Neural crest cell (in vitro differentiated cells): Measurements from ENCODE around the gene SEMA6A. TPM values are rescaled to one million over a fixed set of nuclear protein-coding genes. Genes with fewer than 3 reads are reported as not detected.

Source experiments
- DNase-seq: peaks from one replicate; pipeline ENCODE4 v3.0.0; 2021; ENCODE audit warnings: low read depth, mixed read lengths, low spot score
- H3K27ac Mint-ChIP-seq: one replicate; pipeline ENCODE4 v1.8.0; 2021; ENCODE audit warnings: mild to moderate bottlenecking, mixed read lengths; ENCODE audit not compliant: unreplicated experiment
- H3K27me3 Mint-ChIP-seq: 2 replicates; pipeline ENCODE4 v1.8.0; 2021; ENCODE audit warnings: low read depth, mild to moderate bottlenecking, mixed read lengths
- H3K36me3 Mint-ChIP-seq: 2 replicates; pipeline ENCODE4 v1.8.0; 2021; ENCODE audit warnings: low read depth, mild to moderate bottlenecking, mixed read lengths
- H3K4me1 Mint-ChIP-seq: 2 replicates; pipeline ENCODE4 v1.8.0; 2021; ENCODE audit warnings: mixed read lengths
- H3K4me3 Mint-ChIP-seq: one replicate; pipeline ENCODE4 v1.8.0; 2021; ENCODE audit warnings: mild to moderate bottlenecking, mixed read lengths
- H3K9me3 Mint-ChIP-seq: 2 replicates; pipeline ENCODE4 v1.8.0; 2021; ENCODE audit warnings: mixed read lengths
- total RNA-seq: library from RNA; stranded (reverse); gene quantifications from 2 replicates; pipeline ENCODE4 v1.2.1, GENCODE V29; 2021
- TF ChIP-seq, protein P1 (sequence below): fragments of 200-600 bp; sonication (generic); conservative IDR thresholded peaks from 2 replicates; pipeline ENCODE4 v1.5.0; 2021; ENCODE audit warnings: antibody characterized with exemption, mild to moderate bottlenecking

SEMA6A gene
- total RNA-seq, 1 donor from 2014 or later: 30.0 TPM

- Mint-ChIP-seq H3K27me3 (no peaks in the 10 kb centered on the region), H3K27ac (no peak overlapping the region), H3K4me3 (no peak overlapping the region), H3K36me3 (no peaks in the 10 kb centered on the region), H3K9me3 (peaks cover 3% of the 10 kb centered on the region), H3K4me1 (peaks cover 26% of the 10 kb centered on the region)
- TF ChIP-seq, protein P1, sequence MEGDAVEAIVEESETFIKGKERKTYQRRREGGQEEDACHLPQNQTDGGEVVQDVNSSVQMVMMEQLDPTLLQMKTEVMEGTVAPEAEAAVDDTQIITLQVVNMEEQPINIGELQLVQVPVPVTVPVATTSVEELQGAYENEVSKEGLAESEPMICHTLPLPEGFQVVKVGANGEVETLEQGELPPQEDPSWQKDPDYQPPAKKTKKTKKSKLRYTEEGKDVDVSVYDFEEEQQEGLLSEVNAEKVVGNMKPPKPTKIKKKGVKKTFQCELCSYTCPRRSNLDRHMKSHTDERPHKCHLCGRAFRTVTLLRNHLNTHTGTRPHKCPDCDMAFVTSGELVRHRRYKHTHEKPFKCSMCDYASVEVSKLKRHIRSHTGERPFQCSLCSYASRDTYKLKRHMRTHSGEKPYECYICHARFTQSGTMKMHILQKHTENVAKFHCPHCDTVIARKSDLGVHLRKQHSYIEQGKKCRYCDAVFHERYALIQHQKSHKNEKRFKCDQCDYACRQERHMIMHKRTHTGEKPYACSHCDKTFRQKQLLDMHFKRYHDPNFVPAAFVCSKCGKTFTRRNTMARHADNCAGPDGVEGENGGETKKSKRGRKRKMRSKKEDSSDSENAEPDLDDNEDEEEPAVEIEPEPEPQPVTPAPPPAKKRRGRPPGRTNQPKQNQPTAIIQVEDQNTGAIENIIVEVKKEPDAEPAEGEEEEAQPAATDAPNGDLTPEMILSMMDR: no peak
- no peak for DNase-seq
Observed at GRCh38 chr5:116559673-116560164, 14.9 kb downstream of the SEMA6A start.

GRCh38 chr5:116559239-116559638 lies 15.4 kb downstream of the SEMA6A start:
- H3K4me3 Mint-ChIP-seq: no peak overlapping the region
- no peaks in the 10 kb centered on the region for H3K27me3 Mint-ChIP-seq
- TF ChIP-seq, protein P1: no peak
- no peaks in the 10 kb centered on the region for H3K36me3 Mint-ChIP-seq
- peaks cover 3% of the 10 kb centered on the region for H3K9me3 Mint-ChIP-seq
- H3K27ac Mint-ChIP-seq: no peak overlapping the region
- DNase-seq: no peak
- peaks cover 23% of the 10 kb centered on the region for H3K4me1 Mint-ChIP-seq

DNA sequence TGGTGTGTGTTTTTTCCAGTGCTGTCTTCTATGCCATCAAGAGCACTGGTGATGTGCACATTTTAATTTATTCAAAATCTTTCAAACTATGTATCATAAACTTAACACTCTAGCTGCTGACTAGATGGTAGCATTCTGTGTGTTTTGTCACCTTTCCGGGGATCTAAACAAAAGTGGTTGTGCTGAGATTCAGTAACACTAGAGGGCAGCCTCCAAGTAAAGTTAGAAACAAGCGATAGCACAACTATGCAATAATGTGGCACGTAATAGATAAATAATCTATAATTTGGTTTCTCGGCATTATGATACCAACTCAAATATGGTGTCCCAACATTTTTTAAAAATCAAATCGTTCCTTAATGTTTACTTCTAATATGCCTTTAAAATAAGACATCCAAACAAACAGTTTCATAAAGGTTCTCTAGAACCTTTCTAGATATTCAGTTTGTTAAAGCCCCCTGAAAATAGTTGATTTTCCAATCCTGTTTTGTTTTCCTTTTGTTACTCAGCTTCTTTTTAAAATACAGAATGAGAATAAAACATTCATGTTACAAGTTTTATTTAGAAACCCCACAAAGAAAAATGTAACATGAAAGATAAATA lies 16.9 kb downstream of the SEMA6A start:
- Mint-ChIP-seq H3K4me3 (no peak overlapping the region), H3K4me1 (peaks cover 30% of the 10 kb centered on the region), H3K36me3 (no peaks in the 10 kb centered on the region), H3K27me3 (no peaks in the 10 kb centered on the region), H3K9me3 (peaks cover 3% of the 10 kb centered on the region), H3K27ac (no peak overlapping the region)
- TF ChIP-seq, protein P1: peak; percentile 69
- DNase-seq: no peak

DNA sequence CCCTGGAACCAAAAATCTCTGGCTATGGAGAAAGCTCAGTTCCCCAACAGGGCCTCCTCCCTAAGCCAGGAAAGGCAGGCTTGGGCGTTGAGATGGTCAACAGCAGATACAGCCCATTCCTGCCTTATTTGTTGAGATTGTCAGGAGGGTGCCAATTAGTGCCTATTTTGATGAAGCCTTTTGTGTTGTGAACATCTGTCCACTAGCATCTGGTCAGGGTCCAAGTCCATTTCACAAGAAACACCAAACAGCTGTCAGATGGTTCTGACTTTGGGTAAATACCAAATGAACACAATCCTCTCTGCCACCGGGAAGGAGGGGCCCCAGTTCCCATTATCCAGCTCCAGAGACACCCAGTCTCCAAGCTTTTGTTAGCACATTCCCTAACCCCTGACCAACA lies 19.9 kb downstream of the SEMA6A start:
- TF ChIP-seq, protein P1: no peak
- Mint-ChIP-seq H3K4me1 (peaks cover 28% of the 10 kb centered on the region), H3K27me3 (no peaks in the 10 kb centered on the region), H3K27ac (no peak overlapping the region), H3K9me3 (no peaks in the 10 kb centered on the region), H3K36me3 (no peaks in the 10 kb centered on the region), H3K4me3 (no peak overlapping the region)
- DNase-seq: no peak

GRCh38 chr5:116553366-116553765 lies 21.3 kb downstream of the SEMA6A start:
- peak overlapping the region; percentile 75 for H3K27ac Mint-ChIP-seq
- DNase-seq: no peak
- TF ChIP-seq, protein P1: no peak

More at GRCh38 chr5:116553366-116553765, 21.3 kb downstream of the SEMA6A start:
- H3K27me3 Mint-ChIP-seq: no peaks in the 10 kb centered on the region
- no peaks in the 10 kb centered on the region for H3K9me3 Mint-ChIP-seq
- H3K4me1 Mint-ChIP-seq: peaks cover 25% of the 10 kb centered on the region
- no peak overlapping the region for H3K4me3 Mint-ChIP-seq
- H3K36me3 Mint-ChIP-seq: peaks cover 1% of the 10 kb centered on the region
